Tibial nerve (tissue), 4 donors: ENCODE results near the gene MEF2D. TPM values are rescaled to one million over a fixed set of nuclear protein-coding genes. Genes with fewer than 3 reads are reported as not detected.

Experiments
- DNase-seq, 2 donors: peaks; one replicate each; pipeline ENCODE4 v3.0.0-alpha.2; 2019; ENCODE audit warnings: low spot score in 2 of 2
- H3K27ac ChIP-seq, 4 donors: fragments of 200-600 bp; sonication (generic) in 3 of 4; one replicate each; pipeline ENCODE4 v1.5.1; 2017 to 2019; ENCODE audit warnings: mild to moderate bottlenecking in 1 of 4
- H3K27me3 ChIP-seq, 2 donors: fragments of 200-600 bp; sonication (generic) in 1 of 2; one replicate each; pipeline versions ENCODE4 v1.5.1 to v1.6.0; 2017 to 2019
- H3K36me3 ChIP-seq, 3 donors: fragments of 200-600 bp; sonication (generic); one replicate each; pipeline ENCODE4 v1.5.1; 2018 to 2019
- H3K4me1 ChIP-seq, 4 donors: fragments of 200-600 bp; sonication (generic) in 3 of 4; one replicate each; pipeline ENCODE4 v1.5.1; 2017 to 2019
- H3K4me3 ChIP-seq, 4 donors: fragments of 200-600 bp; sonication (generic) in 3 of 4; one replicate each; pipeline ENCODE4 v1.5.1; 2017 to 2019; ENCODE audit warnings: mild to moderate bottlenecking in 1 of 4, moderate library complexity in 1 of 4
- H3K9me3 ChIP-seq, 4 donors: fragments of 200-600 bp; sonication (generic) in 3 of 4; one replicate each; pipeline ENCODE4 v1.5.1; 2017 to 2019
- CTCF ChIP-seq, 5 experiments: fragments of 200-600 bp in 3 of 5; fragments of 450-650 bp in 2 of 5; sonication (generic) in 3 of 5; IDR thresholded peaks; one replicate each; pipeline ENCODE4 v1.5.1; 2016 to 2019; ENCODE audit warnings: antibody characterized with exemption in 5 of 5, mild to moderate bottlenecking in 3 of 5, moderate library complexity in 2 of 5
- EP300 ChIP-seq, 2 donors: sonication (generic); formaldehyde crosslinking; IDR thresholded peaks; one replicate each; pipeline ENCODE4 v1.6.1; 2017; ENCODE audit warnings: antibody characterized with exemption in 2 of 2, mild to moderate bottlenecking in 1 of 2
- POLR2A ChIP-seq, 2 donors: fragments of 450-650 bp; IDR thresholded peaks; one replicate each; pipeline ENCODE4 v1.6.1; 2017; ENCODE audit warnings: antibody characterized with exemption in 2 of 2, mild to moderate bottlenecking in 2 of 2, moderate library complexity in 2 of 2
- WGBS, 2 donors: methylation state at CpG; one replicate each; pipeline ENCODE4 v1.1.5; 2018; 5-methylcytosine and 5-hydroxymethylcytosine counted together
- total RNA-seq, 4 donors: library from RNA; depleted of rRNA; stranded (reverse); fragments of >200 nt; gene quantifications; one replicate each; pipeline ENCODE4 v1.1.0, GENCODE V29; 2016

MEF2D gene
- total RNA-seq, 4 donors from 2014 or later: 67.5 to 84.9 (median 70.8) TPM

- Histone ChIP-seq H3K4me3 (no peak overlapping the region), H3K27ac (peak overlapping the region; percentile 78 to 94 (median 86)), H3K27me3 (no peaks in the 10 kb centered on the region), H3K9me3 (no peaks in the 10 kb centered on the region), H3K36me3 (no peaks in the 10 kb centered on the region), H3K4me1 (peaks cover 0 to 57% (median 28%) of the 10 kb centered on the region in 4 donors)
- no peak for TF ChIP-seq CTCF (IDR thresholded peaks at IDR 0.05)
- no peak for TF ChIP-seq EP300 (IDR thresholded peaks at IDR 0.05)
- TF ChIP-seq POLR2A (IDR thresholded peaks at IDR 0.05): no peak
- 70 to 83% methylated on average over 9 of the region's 9 CpGs for WGBS, 2 donors
- DNase-seq: no peak
Observed at GRCh38 chr1:156509424-156510034, 9.0 kb upstream of the MEF2D start.

- Histone ChIP-seq H3K27me3 (no peaks in the 10 kb centered on the region), H3K4me1 (peaks cover 0 to 64% (median 34%) of the 10 kb centered on the region in 4 donors), H3K36me3 (no peaks in the 10 kb centered on the region), H3K4me3 (no peak overlapping the region), H3K27ac (peak overlapping the region; percentile 78 to 94 (median 86)), H3K9me3 (no peaks in the 10 kb centered on the region)
- DNase-seq: no peak
- TF ChIP-seq POLR2A (IDR thresholded peaks at IDR 0.05): no peak
- TF ChIP-seq CTCF (IDR thresholded peaks at IDR 0.05): no peak
- no peak for TF ChIP-seq EP300 (IDR thresholded peaks at IDR 0.05)
- WGBS, 2 donors: 58 to 68% methylated on average over 2 of the region's 2 CpGs
Observed at GRCh38 chr1:156508955-156509234, 8.3 kb upstream of the MEF2D start.

GRCh38 chr1:156508205-156508954 lies 7.8 kb upstream of the MEF2D start:
- peak; percentile 63 to 73 for DNase-seq
- Histone ChIP-seq H3K4me3 (peak overlapping the region in 1 of 4 donors; percentile 3), H3K27me3 (no peaks in the 10 kb centered on the region), H3K36me3 (no peaks in the 10 kb centered on the region), H3K9me3 (no peaks in the 10 kb centered on the region), H3K4me1 (peaks cover 0 to 69% (median 39%) of the 10 kb centered on the region in 4 donors), H3K27ac (peak overlapping the region; percentile 78 to 94 (median 86))
- WGBS, 2 donors: 41 to 48% methylated on average over 7 of the region's 7 CpGs
- no peak for TF ChIP-seq CTCF (IDR thresholded peaks at IDR 0.05)
- TF ChIP-seq POLR2A (IDR thresholded peaks at IDR 0.05): peak in 1 of 2 donors; percentile 21
- peak; percentile 36 to 64 for TF ChIP-seq EP300 (IDR thresholded peaks at IDR 0.05)

GRCh38 chr1:156506450-156506849 lies 5.9 kb upstream of the MEF2D start:
- Histone ChIP-seq H3K9me3 (no peaks in the 10 kb centered on the region), H3K27ac (peak overlapping the region in 2 of 4 donors; percentile 98 to 99), H3K4me3 (no peak overlapping the region), H3K27me3 (no peaks in the 10 kb centered on the region), H3K36me3 (no peaks in the 10 kb centered on the region), H3K4me1 (peaks cover 0 to 80% (median 56%) of the 10 kb centered on the region in 4 donors)
- TF ChIP-seq POLR2A (IDR thresholded peaks at IDR 0.05): no peak
- TF ChIP-seq EP300 (IDR thresholded peaks at IDR 0.05): no peak
- no peak for TF ChIP-seq CTCF (IDR thresholded peaks at IDR 0.05)
- 86 to 89% methylated on average over 2 of the region's 2 CpGs for WGBS, 2 donors
- no peak for DNase-seq

- no peak for DNase-seq
- Histone ChIP-seq H3K4me3 (peak overlapping the region in 3 of 4 donors; percentile 22 to 44 (median 25)), H3K36me3 (no peaks in the 10 kb centered on the region), H3K9me3 (no peaks in the 10 kb centered on the region), H3K27me3 (no peaks in the 10 kb centered on the region), H3K4me1 (peaks cover 0 to 74% (median 56%) of the 10 kb centered on the region in 4 donors), H3K27ac (peak overlapping the region; percentile 98 to 100 (median 99))
- no peak for TF ChIP-seq CTCF (IDR thresholded peaks at IDR 0.05)
- TF ChIP-seq EP300 (IDR thresholded peaks at IDR 0.05): no peak
- TF ChIP-seq POLR2A (IDR thresholded peaks at IDR 0.05): no peak
- WGBS, 2 donors: 80 to 81% methylated on average over 19 to 21 of the region's 21 CpGs
Observed at GRCh38 chr1:156505679-156506298, 5.2 kb upstream of the MEF2D start.
